ENCODE data around the gene HRC.
"Not testable (repeated sequence)": the region's sequence is repeated elsewhere in the genome, so short reads cannot be mapped to it uniquely, and the experiment has no call there.

The HRC gene, protein sequence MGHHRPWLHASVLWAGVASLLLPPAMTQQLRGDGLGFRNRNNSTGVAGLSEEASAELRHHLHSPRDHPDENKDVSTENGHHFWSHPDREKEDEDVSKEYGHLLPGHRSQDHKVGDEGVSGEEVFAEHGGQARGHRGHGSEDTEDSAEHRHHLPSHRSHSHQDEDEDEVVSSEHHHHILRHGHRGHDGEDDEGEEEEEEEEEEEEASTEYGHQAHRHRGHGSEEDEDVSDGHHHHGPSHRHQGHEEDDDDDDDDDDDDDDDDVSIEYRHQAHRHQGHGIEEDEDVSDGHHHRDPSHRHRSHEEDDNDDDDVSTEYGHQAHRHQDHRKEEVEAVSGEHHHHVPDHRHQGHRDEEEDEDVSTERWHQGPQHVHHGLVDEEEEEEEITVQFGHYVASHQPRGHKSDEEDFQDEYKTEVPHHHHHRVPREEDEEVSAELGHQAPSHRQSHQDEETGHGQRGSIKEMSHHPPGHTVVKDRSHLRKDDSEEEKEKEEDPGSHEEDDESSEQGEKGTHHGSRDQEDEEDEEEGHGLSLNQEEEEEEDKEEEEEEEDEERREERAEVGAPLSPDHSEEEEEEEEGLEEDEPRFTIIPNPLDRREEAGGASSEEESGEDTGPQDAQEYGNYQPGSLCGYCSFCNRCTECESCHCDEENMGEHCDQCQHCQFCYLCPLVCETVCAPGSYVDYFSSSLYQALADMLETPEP

GRCh38 chr19:49155005-49155819 lies at the start of gene HRC:
Gene HRC (minus strand): TSS chr19:49155396. CDS start chr19:49155237, 159 bp downstream.
- DNase-seq (ENCODE audit: low read depth in 2 of 2), result no peak

DNA sequence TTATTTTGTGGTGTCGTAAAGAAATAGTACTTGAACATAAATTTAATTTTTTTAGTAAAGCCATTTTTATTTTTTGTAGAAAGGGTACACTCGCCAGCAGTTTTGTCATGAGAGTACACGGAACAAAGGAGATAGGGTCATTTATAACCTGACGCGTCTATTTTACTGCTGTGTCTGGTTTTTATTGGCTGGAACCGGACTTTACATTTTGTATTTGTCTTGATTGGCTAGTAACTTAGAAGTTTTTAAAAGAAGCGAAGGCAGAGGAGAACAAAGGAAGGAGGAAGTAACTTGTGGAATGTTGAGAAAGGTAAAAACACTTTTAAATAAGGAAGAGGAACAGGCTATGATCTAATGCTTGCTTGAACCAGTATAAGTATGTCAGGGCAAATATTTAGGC lies 45.8 kb upstream of the HRC start:
- no peak for DNase-seq (ENCODE audit: low read depth in 2 of 2)

DNA sequence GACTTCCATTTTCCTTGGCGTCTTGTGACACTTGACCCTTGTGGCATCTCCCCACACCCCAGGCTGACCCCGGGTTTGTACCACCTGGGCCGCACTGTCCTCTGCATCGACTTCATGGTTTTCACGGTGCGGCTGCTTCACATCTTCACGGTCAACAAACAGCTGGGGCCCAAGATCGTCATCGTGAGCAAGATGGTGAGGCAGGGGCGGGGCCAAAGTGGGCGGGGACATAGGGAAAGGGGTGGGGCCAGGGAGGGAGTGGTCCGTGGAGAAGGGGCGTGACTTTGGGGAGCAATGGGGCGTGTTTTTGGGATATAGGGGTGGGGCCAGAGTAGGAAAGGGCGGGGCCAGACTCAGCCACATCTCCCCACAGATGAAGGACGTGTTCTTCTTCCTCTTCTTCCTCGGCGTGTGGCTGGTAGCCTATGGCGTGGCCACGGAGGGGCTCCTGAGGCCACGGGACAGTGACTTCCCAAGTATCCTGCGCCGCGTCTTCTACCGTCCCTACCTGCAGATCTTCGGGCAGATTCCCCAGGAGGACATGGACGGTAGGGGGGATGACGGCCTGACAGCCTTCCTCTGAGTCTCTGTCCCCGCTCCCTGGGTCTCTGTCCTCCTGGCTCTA lies 45.2 kb upstream of the HRC start:
- DNase-seq (ENCODE audit: low read depth in 2 of 2), result no peak

DNA sequence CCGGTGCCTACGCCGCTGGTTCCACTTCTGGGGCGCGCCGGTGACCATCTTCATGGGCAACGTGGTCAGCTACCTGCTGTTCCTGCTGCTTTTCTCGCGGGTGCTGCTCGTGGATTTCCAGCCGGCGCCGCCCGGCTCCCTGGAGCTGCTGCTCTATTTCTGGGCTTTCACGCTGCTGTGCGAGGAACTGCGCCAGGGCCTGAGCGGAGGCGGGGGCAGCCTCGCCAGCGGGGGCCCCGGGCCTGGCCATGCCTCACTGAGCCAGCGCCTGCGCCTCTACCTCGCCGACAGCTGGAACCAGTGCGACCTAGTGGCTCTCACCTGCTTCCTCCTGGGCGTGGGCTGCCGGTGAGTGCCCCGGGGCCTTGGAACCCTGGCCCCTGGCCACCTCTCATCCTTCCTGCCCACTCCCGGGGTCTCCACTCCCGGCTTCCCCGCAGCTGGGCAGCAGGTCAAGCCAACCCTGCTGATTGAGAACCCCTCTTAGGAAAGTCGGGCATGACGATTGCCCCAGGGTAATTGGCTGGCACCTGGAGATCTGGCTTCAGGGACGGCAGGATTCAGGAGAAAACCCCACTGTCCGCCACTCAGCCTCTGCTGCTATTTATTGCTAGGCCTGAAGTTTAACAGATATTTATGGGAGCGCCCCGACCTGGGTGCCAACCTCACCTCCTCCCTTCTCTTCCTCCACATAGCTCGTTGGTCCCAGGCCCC lies 41.5 kb upstream of the HRC start:
- no peak for DNase-seq (ENCODE audit: low read depth in 2 of 2)

- DNase-seq (ENCODE audit: low read depth in 2 of 2), result no peak
These were observed 39.2 kb upstream of the HRC start for GRCh38 chr19:49194408-49194807.

DNA sequence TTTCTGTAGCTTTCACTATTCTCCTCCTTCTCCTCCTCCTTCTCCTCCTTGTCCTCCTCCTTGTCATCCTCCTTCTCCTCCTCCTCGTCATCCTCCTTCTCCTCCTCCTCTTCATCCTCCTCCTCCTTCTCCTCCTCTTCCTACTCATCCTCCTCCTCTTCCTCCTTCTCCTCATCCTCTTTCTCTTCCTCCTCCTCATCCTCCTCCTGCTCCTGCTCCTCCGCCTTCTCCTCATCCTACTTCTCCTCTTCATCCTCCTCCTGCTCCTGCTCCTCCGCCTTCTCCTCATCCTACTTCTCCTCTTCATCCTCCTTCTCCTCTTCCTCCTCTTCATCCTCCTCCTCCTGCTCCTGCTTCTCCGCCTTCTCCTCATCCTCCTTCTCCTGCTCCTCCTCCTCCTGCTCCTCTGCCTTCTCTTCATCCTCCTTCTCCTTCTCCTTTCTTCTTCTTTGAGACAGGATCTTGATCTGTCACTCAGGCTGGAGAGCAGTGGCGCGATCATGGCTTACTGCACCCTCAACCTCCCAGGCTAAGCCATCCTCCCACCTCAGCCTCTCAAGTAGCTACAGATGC lies 38.7 kb upstream of the HRC start:
- no peak for DNase-seq (ENCODE audit: low read depth in 2 of 2)

GRCh38 chr19:49190781-49191180 lies 35.6 kb upstream of the HRC start:
- DNase-seq (ENCODE audit: low read depth in 2 of 2), result no peak

DNA sequence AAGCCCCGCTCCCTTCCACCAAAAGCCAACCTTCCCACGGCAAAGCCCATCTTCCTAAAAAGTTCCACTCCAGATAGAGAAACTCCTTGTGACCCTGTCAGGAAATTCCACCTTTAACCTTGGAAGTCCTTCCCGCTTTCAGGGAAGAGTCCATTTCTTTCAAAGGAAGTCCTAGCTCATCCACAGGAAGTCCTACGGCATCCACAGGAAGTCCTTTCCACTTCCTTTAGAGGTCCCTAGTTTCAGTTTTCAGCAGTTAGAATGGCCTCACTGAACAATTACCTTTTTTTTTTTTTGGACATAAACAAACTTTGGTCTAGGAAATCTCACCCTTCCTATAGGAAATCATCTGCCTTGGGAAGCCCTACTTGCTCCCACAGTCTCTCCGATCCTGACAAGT lies 34.1 kb upstream of the HRC start:
- DNase-seq (ENCODE audit: low read depth in 2 of 2), result no peak

- no peak for DNase-seq (ENCODE audit: low read depth in 2 of 2)
These were observed 33.5 kb upstream of the HRC start for GRCh38 chr19:49188626-49189200.

DNA sequence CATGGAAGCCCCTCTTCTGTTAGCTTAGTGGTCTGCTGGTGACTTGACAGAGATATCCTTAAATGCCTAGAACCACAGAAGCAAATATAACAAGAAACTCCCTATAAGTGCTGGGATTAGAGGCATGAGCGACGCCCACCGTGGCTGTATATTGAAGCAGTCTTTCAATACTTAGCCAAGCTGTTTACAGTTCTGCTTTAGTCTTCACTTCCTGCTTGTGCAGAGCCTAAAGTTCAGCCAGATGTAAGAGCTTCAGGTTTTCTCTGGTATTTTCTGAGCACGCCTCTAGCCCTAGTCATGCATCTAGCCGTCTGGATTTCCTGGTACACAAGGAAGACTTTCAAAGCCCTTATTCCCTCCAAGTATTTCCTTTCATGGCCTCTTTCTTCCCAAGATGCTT lies 30.9 kb upstream of the HRC start:
- no peak for DNase-seq (ENCODE audit: low read depth in 2 of 2)

DNA sequence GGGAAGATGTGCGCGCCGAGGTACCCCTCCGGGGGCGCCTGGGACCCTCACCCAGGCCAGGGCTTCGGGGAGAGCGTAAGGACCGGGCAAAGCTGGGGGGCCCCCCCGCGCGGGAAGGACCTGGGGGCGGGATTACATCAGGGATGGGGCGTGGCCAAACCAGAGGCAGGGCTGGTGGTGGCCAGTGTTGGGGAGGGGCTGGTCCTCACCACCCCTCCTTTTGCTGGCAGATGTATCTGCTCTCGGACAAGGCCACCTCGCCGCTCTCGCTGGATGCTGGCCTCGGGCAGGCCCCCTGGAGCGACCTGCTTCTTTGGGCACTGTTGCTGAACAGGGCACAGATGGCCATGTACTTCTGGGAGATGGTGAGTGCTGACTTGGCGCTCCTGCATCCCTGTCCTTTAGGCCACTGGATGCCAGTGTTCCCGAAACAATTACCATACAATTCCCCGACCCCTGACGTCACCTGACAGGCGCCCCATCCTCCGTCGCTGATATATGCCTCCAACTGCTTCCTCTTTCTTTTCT lies 27.7 kb upstream of the HRC start:
- no peak for DNase-seq (ENCODE audit: low read depth in 2 of 2)

GRCh38 chr19:49182010-49182847 lies 27.0 kb upstream of the HRC start:
- DNase-seq (ENCODE audit: low read depth in 2 of 2), result not testable (repeated sequence)

DNA sequence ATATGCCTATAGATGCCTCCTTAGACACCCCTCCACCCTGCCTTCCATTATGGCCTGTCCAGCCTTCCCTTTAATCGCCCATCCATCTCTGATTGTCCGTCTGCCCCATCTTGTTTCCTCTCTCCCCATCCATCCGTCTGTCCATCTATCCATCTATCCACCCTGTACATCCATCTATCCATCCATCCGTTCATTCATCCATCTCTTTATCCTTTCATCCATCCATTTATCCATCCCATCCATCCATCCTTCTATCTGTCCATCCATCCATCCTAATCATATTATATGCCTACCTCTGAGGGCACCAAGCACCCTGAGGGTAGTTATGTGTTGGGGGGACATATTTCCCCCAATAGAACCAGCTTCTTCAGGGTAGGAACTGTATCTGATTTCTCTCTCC lies 25.5 kb upstream of the HRC start:
- DNase-seq (ENCODE audit: low read depth in 2 of 2), result no peak

DNA sequence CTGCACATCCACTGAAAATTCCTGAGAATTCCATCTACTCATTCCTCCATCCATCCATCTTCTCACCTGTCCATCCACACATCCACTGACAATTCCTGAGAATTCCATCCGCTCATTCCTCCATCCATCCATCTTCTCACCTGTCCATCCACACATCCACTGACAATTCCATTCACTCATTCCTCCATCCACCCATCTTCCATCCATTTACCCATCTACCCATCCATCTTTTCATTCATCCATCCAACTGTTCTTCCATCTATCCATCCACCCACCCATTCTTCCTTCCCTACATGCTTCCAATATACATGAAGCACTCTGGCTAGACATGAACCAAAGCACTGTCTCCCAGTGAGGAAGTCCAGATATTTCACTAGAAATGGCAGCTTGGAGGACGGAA lies 18.0 kb upstream of the HRC start:
- no peak for DNase-seq (ENCODE audit: low read depth in 2 of 2)

DNA sequence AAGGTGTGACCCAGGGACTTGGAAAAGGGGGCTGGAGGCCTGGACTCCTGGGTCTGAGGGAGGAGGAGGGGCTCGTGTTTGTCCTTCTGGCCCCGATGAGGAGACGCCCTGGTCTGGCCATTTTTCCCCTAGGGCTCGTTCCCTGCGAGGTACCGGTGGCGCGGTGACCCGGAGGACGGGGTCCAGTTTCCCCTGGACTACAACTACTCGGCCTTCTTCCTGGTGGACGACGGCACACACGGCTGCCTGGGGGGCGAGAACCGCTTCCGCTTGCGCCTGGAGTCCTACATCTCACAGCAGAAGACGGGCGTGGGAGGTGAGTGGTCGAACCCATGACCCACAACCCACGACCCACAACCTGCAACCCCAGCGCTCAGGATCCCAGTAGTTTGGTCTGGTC lies 13.2 kb upstream of the HRC start:
- DNase-seq (ENCODE audit: low read depth in 2 of 2), result no peak

DNA sequence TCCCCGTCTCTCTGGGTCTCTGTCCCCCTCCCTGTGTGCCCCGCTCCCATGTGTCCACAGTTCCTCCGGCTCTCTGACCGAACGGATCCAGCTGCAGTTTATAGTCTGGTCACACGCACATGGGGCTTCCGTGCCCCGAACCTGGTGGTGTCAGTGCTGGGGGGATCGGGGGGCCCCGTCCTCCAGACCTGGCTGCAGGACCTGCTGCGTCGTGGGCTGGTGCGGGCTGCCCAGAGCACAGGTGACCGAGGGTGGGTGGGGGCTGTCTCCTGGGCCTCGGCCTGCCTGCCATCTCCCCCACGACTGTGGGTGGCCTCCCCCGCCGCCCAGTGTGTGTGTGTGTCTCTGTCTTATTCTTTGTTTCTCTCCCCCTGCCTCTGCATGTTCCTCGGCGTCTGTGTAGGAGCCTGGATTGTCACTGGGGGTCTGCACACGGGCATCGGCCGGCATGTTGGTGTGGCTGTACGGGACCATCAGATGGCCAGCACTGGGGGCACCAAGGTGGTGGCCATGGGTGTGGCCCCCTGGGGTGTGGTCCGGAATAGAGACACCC lies 12.7 kb upstream of the HRC start:
- DNase-seq (ENCODE audit: low read depth in 2 of 2), result no peak

GRCh38 chr19:49165865-49166301 lies 10.7 kb upstream of the HRC start:
- no peak for DNase-seq (ENCODE audit: low read depth in 2 of 2)

GRCh38 chr19:49165111-49165750 lies 10.0 kb upstream of the HRC start:
- DNase-seq (ENCODE audit: low read depth in 2 of 2), result no peak

DNA sequence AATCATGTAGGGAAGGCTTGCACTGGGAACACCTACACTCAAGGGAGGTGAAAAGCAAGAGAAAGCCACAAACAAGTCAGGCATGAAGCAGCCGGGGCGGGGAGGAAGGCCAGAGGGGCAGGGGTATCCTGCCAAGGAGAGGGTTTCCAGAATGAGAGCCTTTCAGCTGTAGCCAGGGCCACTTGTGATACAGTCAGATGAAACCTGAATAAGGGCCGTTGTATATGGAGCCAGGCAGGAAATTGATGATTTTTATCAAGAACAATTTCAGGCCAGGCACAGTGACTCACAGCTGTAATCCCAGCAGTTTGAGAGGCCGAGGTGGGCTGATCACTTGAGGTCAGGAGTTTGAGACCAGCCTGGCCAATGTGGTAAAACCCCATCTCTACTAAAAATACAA lies 6.8 kb upstream of the HRC start:
- no peak for DNase-seq (ENCODE audit: low read depth in 2 of 2)
